NCI-H774 (cell line): Measurements from ENCODE around the gene VAV3.

Experiments
- DNase-seq: peaks from one replicate; lab custom pipeline; 2025; lab: John Stamatoyannopoulos, UW

Gene VAV3

GRCh38 chr1:107588321-107588720 lies 376.7 kb downstream of the VAV3 start:
- no peak for DNase-seq

- no peak for DNase-seq
These were observed 389.8 kb downstream of the VAV3 start for GRCh38 chr1:107575226-107575625.

- no peak for DNase-seq
These were observed 390.9 kb downstream of the VAV3 start for GRCh38 chr1:107574044-107574443.

GRCh38 chr1:107572674-107573211 lies 392.2 kb downstream of the VAV3 start:
- DNase-seq, result no peak

GRCh38 chr1:107570768-107571167 lies 394.2 kb downstream of the VAV3 start:
- DNase-seq, result no peak

- DNase-seq, result no peak
These were observed 401.5 kb downstream of the VAV3 start for GRCh38 chr1:107563441-107563840.

- DNase-seq, result no peak
These were observed 405.1 kb downstream of the VAV3 start for GRCh38 chr1:107559881-107560280.

- no peak for DNase-seq
These were observed 407.9 kb downstream of the VAV3 start for GRCh38 chr1:107557095-107557494.

GRCh38 chr1:107555578-107555977 lies 409.4 kb downstream of the VAV3 start:
- DNase-seq, result no peak

GRCh38 chr1:107552781-107553180 lies 412.2 kb downstream of the VAV3 start:
- DNase-seq, result no peak

- DNase-seq, result no peak
These were observed 413.5 kb downstream of the VAV3 start for GRCh38 chr1:107551456-107551855.

- no peak for DNase-seq
These were observed 414.6 kb downstream of the VAV3 start for GRCh38 chr1:107550358-107550757.

- no peak for DNase-seq
These were observed 415.7 kb downstream of the VAV3 start for GRCh38 chr1:107549152-107549810.

GRCh38 chr1:107548276-107548675 lies 416.7 kb downstream of the VAV3 start:
- DNase-seq, result no peak

- DNase-seq, result no peak
These were observed 417.4 kb downstream of the VAV3 start for GRCh38 chr1:107547363-107548155.

GRCh38 chr1:107546576-107546975 lies 418.4 kb downstream of the VAV3 start:
- DNase-seq, result no peak

GRCh38 chr1:107545879-107546278 lies 419.1 kb downstream of the VAV3 start:
- no peak for DNase-seq

- no peak for DNase-seq
These were observed 419.9 kb downstream of the VAV3 start for GRCh38 chr1:107545056-107545577.

GRCh38 chr1:107544285-107544684 lies 420.7 kb downstream of the VAV3 start:
- DNase-seq, result no peak

GRCh38 chr1:107541412-107541811 lies 423.6 kb downstream of the VAV3 start:
- no peak for DNase-seq

GRCh38 chr1:107538502-107538901 lies 426.5 kb downstream of the VAV3 start:
- DNase-seq, result no peak

- no peak for DNase-seq
These were observed 428.7 kb downstream of the VAV3 start for GRCh38 chr1:107536266-107536665.

- no peak for DNase-seq
These were observed 429.9 kb downstream of the VAV3 start for GRCh38 chr1:107535091-107535490.
